Gastroesophageal sphincter (tissue), 4 donors: Measurements from ENCODE around the gene ZNF236. TPM values are rescaled to one million over a fixed set of nuclear protein-coding genes. Genes with fewer than 3 reads are reported as not detected.

Experiments
- ATAC-seq: fragments of 150-250 bp; one replicate; pipeline ENCODE4 v1.9.1; 2016; ENCODE audit warnings: mild to moderate bottlenecking, moderate library complexity
- H3K27ac ChIP-seq, 4 donors: fragments of 200-600 bp; sonication (generic) in 3 of 4; 1 replicate in 3 of 4; 2 replicates in 1 of 4; pipeline ENCODE4 v1.5.1; 2016 to 2019
- H3K27me3 ChIP-seq: fragments of 200-600 bp; sonication (generic); one replicate; pipeline ENCODE4 v1.5.1; 2019
- H3K36me3 ChIP-seq, 2 donors: fragments of 200-600 bp; sonication (generic); one replicate each; pipeline ENCODE4 v1.5.1; 2019; ENCODE audit warnings: control low read depth in 1 of 2
- H3K4me1 ChIP-seq, 3 donors: fragments of 200-600 bp; sonication (generic); 1 replicate in 2 of 3; 2 replicates in 1 of 3; pipeline ENCODE4 v1.5.1; 2016 to 2019; ENCODE audit warnings: control low read depth in 2 of 3
- H3K4me3 ChIP-seq, 2 donors: fragments of 200-600 bp; sonication (generic); one replicate each; pipeline ENCODE4 v1.5.1; 2019; ENCODE audit warnings: mild to moderate bottlenecking in 1 of 2, moderate library complexity in 1 of 2
- H3K9me3 ChIP-seq, 3 donors: fragments of 200-600 bp; sonication (generic); one replicate each; pipeline ENCODE4 v1.5.1; 2017 to 2019; ENCODE audit warnings: control low read depth in 2 of 3
- CTCF ChIP-seq, 4 experiments: fragments of 200-600 bp in 2 of 4; fragments of 450-650 bp in 2 of 4; sonication (generic) in 1 of 4; IDR thresholded peaks; one replicate each; pipeline ENCODE4 v1.5.1; 2017 to 2019; ENCODE audit warnings: antibody characterized with exemption in 4 of 4, mild to moderate bottlenecking in 2 of 4, moderate library complexity in 2 of 4
- EP300 ChIP-seq: sonication (generic); formaldehyde crosslinking; IDR thresholded peaks from one replicate; pipeline ENCODE4 v1.6.1; 2017; ENCODE audit warnings: antibody characterized with exemption, mild to moderate bottlenecking
- POLR2A ChIP-seq, 2 donors: fragments of 450-650 bp; IDR thresholded peaks; one replicate each; pipeline ENCODE4 v1.6.1; 2017; ENCODE audit warnings: antibody characterized with exemption in 2 of 2, mild to moderate bottlenecking in 2 of 2, moderate library complexity in 1 of 2
- POLR2AphosphoS5 ChIP-seq: sonication (generic); formaldehyde crosslinking; IDR thresholded peaks from one replicate; pipeline ENCODE4 v1.6.1; 2017; ENCODE audit warnings: antibody characterized with exemption
- WGBS, 2 donors: methylation state at CpG; one replicate each; pipeline ENCODE4 v1.1.5; 2018; ENCODE audit warnings: low coverage in 1 of 2; 5-methylcytosine and 5-hydroxymethylcytosine counted together
- total RNA-seq, 4 donors: library from RNA; depleted of rRNA; stranded (reverse); fragments of >200 nt; gene quantifications; one replicate each; pipeline ENCODE4 v1.1.0, GENCODE V29; 2016

ZNF236 gene
- total RNA-seq, 4 donors from 2014 or later: 8.5 to 26.8 (median 16.8) TPM

GRCh38 chr18:76814256-76814655 is 8.1 kb upstream of the ZNF236 start:
- WGBS, 2 donors: 78 to 86% methylated on average over 5 to 11 of the region's 11 CpGs
- Histone ChIP-seq H3K36me3 (peaks cover 0 to 13% of the 10 kb centered on the region in 2 donors), H3K27me3 (no peaks in the 10 kb centered on the region), H3K4me3 (no peak overlapping the region), H3K27ac (no peak overlapping the region), H3K4me1 (peaks cover 0 to 11% (median 0%) of the 10 kb centered on the region in 3 donors), H3K9me3 (no peaks in the 10 kb centered on the region)
- no peak for ATAC-seq
- TF ChIP-seq CTCF (IDR thresholded peaks at IDR 0.05) (no peak), EP300 (no peak), POLR2AphosphoS5 (no peak), POLR2A (IDR thresholded peaks at IDR 0.05) (no peak)

- Histone ChIP-seq H3K27ac (no peak overlapping the region), H3K4me3 (no peak overlapping the region), H3K9me3 (no peaks in the 10 kb centered on the region), H3K4me1 (peaks cover 0 to 29% (median 5%) of the 10 kb centered on the region in 3 donors), H3K36me3 (peaks cover 0 to 13% of the 10 kb centered on the region in 2 donors), H3K27me3 (no peaks in the 10 kb centered on the region)
- TF ChIP-seq CTCF (IDR thresholded peaks at IDR 0.05): no peak
- WGBS, 2 donors: 74 to 77% methylated on average over 6 of the region's 8 CpGs
- ATAC-seq: no peak
Measured at GRCh38 chr18:76816127-76816526, 6.2 kb upstream of the ZNF236 start.

- TF ChIP-seq POLR2A (IDR thresholded peaks at IDR 0.05) (no peak), EP300 (no peak), POLR2AphosphoS5 (no peak), CTCF (IDR thresholded peaks at IDR 0.05) (no peak)
- Histone ChIP-seq H3K4me3 (no peak overlapping the region), H3K9me3 (no peaks in the 10 kb centered on the region), H3K27me3 (no peaks in the 10 kb centered on the region), H3K27ac (no peak overlapping the region), H3K36me3 (peaks cover 0 to 13% of the 10 kb centered on the region in 2 donors), H3K4me1 (peaks cover 0 to 35% (median 9%) of the 10 kb centered on the region in 3 donors)
- no peak for ATAC-seq
- 68 to 92% methylated on average over 3 to 16 of the region's 17 CpGs for WGBS, 2 donors
Measured at GRCh38 chr18:76817888-76818611, 4.3 kb upstream of the ZNF236 start.

- Histone ChIP-seq H3K27me3 (no peaks in the 10 kb centered on the region), H3K9me3 (no peaks in the 10 kb centered on the region), H3K36me3 (peaks cover 0 to 13% of the 10 kb centered on the region in 2 donors), H3K4me3 (no peak overlapping the region), H3K4me1 (peaks cover 0 to 50% (median 9%) of the 10 kb centered on the region in 3 donors), H3K27ac (no peak overlapping the region)
- no peak for ATAC-seq
- TF ChIP-seq EP300 (no peak), CTCF (IDR thresholded peaks at IDR 0.05) (no peak), POLR2AphosphoS5 (no peak), POLR2A (IDR thresholded peaks at IDR 0.05) (no peak)
- 90 to 92% methylated on average over 9 to 10 of the region's 11 CpGs for WGBS, 2 donors
Measured at GRCh38 chr18:76819411-76820136, 2.8 kb upstream of the ZNF236 start.
